Mucosa of gallbladder (tissue), 1 donor: ENCODE results near the gene THRA. TPM values are rescaled to one million over a fixed set of nuclear protein-coding genes. Genes with fewer than 3 reads are reported as not detected.

Source experiments
- DNase-seq: peaks from one replicate; pipeline ENCODE4 v3.0.0-alpha.2; 2020; ENCODE audit warnings: low spot score
- total RNA-seq: library from RNA; stranded (reverse); gene quantifications from one replicate; pipeline ENCODE4 v1.2.1, GENCODE V29; 2021
- donor health status: DM: no; HTN: no; CAD: no.

THRA gene
- total RNA-seq, 1 donor from 2014 or later: 78.7 TPM

- peak; percentile 83 for DNase-seq
These were observed 35.8 kb upstream of the THRA start for GRCh38 chr17:40026816-40027613.

DNA sequence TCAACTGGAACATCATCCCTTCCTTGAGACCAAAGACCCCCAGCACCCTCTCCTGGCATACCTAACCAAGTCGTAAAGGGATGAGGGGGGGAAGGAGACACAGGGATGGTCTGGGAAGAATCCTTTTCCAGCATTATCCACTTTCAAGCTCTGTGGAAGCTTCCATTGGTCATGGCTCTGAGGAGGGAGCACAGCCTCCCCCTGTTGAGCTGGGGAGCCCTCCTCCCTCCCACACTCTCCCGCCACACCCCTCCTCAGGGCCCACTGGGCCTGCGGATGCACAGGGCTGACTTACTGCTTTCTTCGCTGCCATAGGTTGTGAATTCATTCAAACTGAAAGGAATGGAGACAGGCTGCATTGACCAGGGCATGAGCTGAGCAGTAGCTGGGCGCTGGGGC lies 35.2 kb upstream of the THRA start:
- DNase-seq: no peak

DNA sequence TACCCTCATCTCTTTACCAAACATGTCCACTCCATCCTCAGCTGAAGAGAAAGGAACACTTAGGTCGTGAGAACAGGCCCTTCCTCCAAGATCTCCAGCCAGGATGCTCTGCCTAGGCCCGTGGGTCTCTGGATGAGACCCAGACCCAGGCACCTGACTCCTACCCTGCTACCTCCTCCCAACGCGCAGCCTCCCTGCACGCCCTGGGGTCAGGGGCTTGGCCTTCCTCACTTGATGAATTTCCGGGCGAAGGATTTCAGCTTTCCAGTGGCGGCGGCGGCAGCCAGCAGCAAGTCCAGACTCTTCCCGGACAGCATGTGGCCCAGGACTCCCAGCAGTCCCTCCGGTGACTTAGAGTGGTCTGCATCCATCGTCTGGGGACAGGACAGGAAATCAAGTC lies 34.2 kb upstream of the THRA start:
- DNase-seq: no peak

DNA sequence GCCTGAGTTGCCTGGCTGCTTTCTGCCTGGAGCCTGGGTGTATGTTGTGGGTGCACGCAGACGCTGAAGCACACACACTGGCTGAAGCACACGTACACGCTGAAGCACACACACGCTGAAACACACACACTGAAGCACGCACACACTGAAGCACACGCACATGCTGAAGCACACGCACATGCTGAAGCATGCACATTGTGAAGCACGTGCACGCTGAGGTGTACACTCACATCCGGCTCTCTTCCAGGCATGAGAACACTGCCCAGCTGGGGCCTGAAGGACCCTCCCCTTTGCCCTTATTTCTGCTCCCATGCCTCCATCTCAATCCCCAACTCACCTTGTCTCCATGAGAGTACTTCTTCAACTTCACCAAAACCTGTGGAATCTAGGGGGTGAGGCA lies 31.1 kb upstream of the THRA start:
- no peak for DNase-seq

- peak; percentile 92 for DNase-seq
These were observed 30.1 kb upstream of the THRA start for GRCh38 chr17:40032322-40033320.

- DNase-seq: no peak
These were observed 29.4 kb upstream of the THRA start for GRCh38 chr17:40033339-40033738.

DNA sequence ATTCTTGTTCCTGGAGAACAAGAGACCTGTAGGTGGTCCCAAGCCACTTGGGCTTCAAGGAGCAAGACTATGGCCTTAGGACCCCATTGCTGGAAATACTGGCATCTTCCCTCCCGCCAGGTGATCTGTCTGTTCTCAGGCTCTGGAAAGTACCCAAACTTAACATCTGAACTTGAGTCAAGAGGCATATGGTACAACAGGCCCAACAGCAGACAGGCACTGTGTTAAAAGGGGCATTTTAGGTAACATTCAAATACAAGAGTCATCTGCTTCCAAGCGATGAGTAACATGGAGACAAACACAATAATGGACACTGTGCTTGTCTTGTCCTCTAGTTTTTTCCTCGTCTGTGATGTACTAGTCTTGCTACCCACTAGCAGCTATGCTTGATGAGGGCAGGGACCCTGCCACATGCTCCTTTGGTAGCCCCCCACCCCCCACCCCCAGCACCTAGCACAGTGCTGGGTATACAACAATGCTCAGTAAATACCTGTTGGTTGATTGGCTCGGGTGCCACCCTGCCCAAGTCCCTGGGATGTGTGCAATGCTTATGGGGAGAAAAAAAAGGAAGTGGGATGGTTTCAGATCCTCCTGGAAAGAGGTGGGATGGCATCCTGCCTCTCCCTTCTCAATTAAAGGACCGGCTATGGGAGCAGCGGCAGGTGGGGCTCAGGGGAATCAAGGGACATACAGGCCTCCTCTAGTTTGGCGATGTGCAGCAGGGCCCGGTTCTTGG lies 28.2 kb upstream of the THRA start:
- DNase-seq: no peak

GRCh38 chr17:40035162-40035559 lies 27.6 kb upstream of the THRA start:
- DNase-seq: no peak

- peak; percentile 79 for DNase-seq
These were observed 23.8 kb upstream of the THRA start for GRCh38 chr17:40038882-40039513.

DNA sequence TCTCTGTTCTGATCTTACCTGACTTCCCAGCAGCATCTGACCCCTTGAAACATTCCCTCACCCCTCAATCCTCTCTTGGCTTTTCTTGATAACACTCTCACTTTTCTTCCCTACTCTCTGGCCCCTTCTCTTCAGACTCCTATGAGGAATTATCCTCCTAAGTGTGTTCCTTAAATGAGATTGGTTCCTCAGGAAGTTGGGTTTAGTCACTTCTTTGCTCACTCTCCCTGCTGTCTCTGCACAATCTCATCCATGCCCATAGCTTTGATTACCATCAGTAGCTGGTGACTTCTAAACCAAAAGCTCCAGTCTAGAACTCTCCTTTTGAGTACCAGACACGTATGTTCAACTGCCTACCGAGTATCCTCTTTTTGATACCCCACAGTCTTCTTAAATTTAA lies 21.6 kb upstream of the THRA start:
- DNase-seq: no peak

DNA sequence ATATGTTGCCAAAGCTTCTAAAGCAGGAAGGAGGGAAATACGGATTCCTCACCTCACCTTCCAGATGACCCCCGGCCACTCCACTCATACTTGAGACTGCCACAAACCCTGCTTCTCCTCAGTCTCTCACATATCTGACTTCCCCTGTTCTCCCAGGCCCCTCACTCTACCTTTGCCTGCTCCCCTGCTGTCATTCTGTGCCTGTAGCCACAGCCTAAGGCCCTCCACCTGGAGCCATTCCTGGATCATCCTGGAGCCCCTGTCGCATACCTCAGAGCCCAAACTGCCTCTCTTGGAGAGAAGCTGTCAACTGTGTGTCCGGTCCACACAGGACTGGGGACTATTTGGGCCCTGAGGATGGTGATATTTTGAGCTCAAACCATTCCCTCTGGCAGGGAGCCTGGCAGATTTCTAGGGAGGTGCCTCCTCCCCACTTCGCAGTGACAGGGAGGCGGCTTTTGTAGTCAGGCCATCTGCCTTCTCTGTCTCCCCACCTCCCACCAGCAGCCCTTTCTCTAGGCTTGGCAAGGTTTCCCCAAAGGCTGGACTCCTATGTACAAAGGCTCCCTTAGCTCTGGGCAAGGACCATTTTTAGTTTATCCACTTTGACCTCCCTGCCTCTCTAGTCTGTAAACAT lies 6.3 kb upstream of the THRA start:
- no peak for DNase-seq

DNA sequence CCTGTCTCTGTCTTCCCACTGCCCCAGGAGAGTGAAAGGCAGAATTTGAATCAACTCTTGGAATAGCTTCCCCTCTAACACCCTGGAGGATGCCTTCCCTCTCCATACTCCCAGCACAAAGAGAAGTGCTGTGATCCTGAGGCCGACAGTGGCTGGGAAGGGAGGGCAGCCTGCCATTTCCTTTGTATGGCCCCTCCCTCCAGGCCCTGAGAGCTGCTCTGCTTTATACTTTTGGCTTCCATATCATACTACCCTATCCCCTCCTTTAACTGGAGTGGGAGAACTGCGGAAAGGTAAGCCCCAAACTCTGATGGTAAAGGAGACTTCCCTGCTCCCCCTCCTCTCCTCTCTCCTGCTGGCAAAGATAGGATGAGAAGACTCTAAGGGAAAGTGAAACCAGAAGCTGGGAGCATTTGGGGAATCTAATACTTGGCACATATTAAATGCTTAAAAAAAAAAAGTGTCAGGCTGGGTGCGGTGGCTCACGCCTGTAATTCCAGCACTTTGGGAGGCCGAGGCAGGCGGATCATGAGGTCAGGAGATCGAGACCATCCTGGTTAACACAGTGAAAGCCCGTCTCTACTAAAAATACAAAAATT lies 4.5 kb upstream of the THRA start:
- no peak for DNase-seq

DNA sequence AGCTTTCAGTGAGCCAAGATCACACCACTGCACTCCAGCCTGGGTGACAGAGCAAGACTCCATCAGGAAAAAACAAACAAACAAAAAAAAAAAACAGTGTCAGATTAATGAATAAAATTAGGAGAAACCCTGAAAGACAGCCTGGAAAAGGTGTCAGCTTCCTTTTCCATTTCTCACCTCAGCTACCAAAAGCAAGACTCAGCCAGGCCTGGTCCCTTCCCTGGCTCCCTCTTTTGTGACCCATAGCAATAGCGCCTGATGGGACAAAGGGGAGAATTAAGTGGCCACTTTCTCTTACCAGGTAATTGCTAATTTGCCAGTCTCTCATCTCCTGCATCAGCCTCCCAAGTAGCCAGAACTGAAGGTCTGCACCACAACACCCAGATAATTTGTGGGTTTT lies 3.9 kb upstream of the THRA start:
- DNase-seq: no peak

DNA sequence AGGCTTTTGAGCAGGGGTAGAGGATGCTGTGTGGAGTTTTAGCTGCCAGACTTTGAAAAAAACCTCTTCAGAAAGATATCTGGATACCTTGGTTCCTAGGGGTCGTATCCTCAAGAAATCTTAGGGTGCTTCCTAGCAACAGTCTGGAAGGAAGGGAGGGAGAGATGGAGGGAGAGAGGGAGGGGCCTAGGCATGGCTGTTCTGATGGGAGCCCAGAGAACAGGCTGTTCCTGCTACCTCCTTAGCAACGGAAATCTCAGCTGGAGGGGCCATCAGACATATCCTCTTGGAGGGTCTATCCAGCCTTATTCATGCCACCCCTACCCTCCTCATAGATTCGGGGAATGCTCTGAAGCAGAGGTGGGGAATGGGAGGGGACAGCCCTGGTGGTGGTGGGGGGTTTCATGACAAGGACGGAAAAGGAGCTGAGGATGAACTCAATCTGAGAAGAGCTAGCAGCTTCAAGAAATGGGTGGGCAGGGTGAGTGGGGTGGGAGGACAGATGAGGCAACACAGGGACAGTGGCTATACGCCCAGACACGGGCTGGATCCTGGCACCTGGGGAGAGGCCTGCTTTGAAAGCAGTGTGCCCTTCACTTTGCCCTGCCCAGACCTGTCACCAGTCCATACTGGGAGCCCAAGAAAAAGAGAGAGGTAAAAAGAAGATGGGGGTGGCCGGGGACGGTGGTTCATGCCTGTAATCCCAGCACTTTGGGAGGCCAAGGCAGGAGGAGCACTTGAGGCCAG lies 2.9 kb upstream of the THRA start:
- no peak for DNase-seq

DNA sequence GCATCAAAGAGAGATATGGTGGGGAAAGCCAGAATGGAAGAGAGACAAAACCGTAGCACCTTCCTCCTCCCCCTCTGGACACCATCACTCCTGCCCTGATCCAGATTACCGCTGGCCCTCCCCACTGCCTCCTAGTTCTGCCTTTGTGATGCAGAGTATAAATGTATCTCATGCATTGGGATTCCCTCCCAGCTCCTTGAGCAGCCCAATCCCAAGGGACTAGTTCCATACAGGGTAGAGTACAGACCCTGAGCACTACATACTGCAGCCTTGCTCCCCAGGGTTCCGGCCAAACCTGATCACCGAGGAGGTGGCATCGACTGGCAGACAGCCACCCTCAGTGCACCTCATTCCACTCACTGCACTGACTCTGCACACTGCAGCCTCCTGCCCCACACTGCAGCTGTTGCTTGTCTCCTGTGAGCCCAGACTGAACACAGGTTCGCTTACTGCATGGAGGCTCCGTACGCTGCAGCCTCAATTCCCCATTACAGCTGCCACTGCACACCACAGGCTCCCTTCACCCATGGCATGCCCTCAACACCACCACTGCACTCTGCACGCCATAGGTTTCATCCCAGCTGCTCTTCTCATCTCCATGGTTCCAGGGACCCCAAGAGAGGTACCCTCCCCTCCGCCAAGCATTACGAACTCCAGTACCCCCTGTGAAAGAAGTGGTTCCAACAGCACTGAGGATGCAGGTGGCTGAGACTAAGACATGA lies 1.7 kb upstream of the THRA start:
- DNase-seq: no peak

- no peak for DNase-seq
These were observed 1.1 kb upstream of the THRA start for GRCh38 chr17:40061609-40062038.

- no peak for DNase-seq
These were observed 514 bp downstream of the THRA start for GRCh38 chr17:40063187-40063771.

GRCh38 chr17:40063901-40064531 lies 1.3 kb downstream of the THRA start:
- DNase-seq: no peak
